Gastrocnemius medialis (tissue), 4 donors: Measurements from ENCODE around the gene ZCCHC17. TPM values are rescaled to one million over a fixed set of nuclear protein-coding genes. Genes with fewer than 3 reads are reported as not detected.

ENCODE experiments used
- ATAC-seq, 2 donors: fragments of 150-250 bp; one replicate each; pipeline ENCODE4 v1.9.1; 2016
- DNase-seq, 2 donors: peaks; one replicate each; pipeline ENCODE4 v3.0.0-alpha.2; 2019
- H3K27ac ChIP-seq, 4 donors: fragments of 200-600 bp; sonication (generic); 1 replicate in 1 of 4; 2 replicates in 3 of 4; pipeline ENCODE4 v1.5.1; 2016 to 2018; ENCODE audit warnings: mild to moderate bottlenecking in 2 of 4, moderate library complexity in 1 of 4
- H3K27me3 ChIP-seq, 3 donors: fragments of 200-600 bp; sonication (generic) in 2 of 3; 1 replicate in 1 of 3; 2 replicates in 2 of 3; pipeline versions ENCODE4 v1.5.1 to v1.6.0; 2016 to 2019; ENCODE audit warnings: mild to moderate bottlenecking in 1 of 3, moderate library complexity in 1 of 3
- H3K36me3 ChIP-seq, 2 donors: fragments of 200-600 bp; sonication (generic) in 1 of 2; one replicate each; pipeline ENCODE4 v1.5.1; 2017 to 2018
- H3K4me1 ChIP-seq, 2 donors: fragments of 200-600 bp; sonication (generic) in 1 of 2; one replicate each; pipeline ENCODE4 v1.5.1; 2016 to 2017; ENCODE audit warnings: mild to moderate bottlenecking in 2 of 2
- H3K4me3 ChIP-seq, 4 donors: fragments of 200-600 bp; sonication (generic) in 3 of 4; 1 replicate in 1 of 4; 2 replicates in 3 of 4; pipeline ENCODE4 v1.5.1; 2016 to 2019; ENCODE audit warnings: mild to moderate bottlenecking in 2 of 4
- H3K9me3 ChIP-seq, 3 donors: fragments of 200-600 bp; sonication (generic) in 2 of 3; 1 replicate in 1 of 3; 2 replicates in 2 of 3; pipeline ENCODE4 v1.5.1; 2016 to 2019
- CTCF ChIP-seq, 5 experiments: fragments of 450-650 bp in 3 of 5; fragments of 200-600 bp in 2 of 5; sonication (generic) in 2 of 5; IDR thresholded peaks in 4 of 5; conservative IDR thresholded peaks in 1 of 5; 1 replicate in 4 of 5; 2 replicates in 1 of 5; pipeline ENCODE4 v1.5.1; 2016 to 2019; ENCODE audit warnings: antibody characterized with exemption in 5 of 5, mild to moderate bottlenecking in 3 of 5, moderate library complexity in 3 of 5
- POLR2A ChIP-seq, 2 donors: fragments of 450-650 bp; IDR thresholded peaks; one replicate each; pipeline ENCODE4 v1.6.1; 2017; ENCODE audit warnings: antibody characterized with exemption in 2 of 2, mild to moderate bottlenecking in 2 of 2, moderate library complexity in 2 of 2
- in situ Hi-C, 4 donors: fragments of 200-750 bp; cut with MboI; loops; one replicate each; pipeline versions ENCODE4 v1.15.0 to v1.8.0; 2017; ENCODE audit warnings: low sequenced_read_pairs in 4 of 4
- intact Hi-C: fragments of 100-400 bp; cut with DNase I; formaldehyde crosslinking; loops from one replicate; pipeline ENCODE4 v1.15.1; 2023; ENCODE audit warnings: low total_unique reads
- total RNA-seq, 4 donors: library from RNA; depleted of rRNA; stranded (reverse); fragments of >200 nt; gene quantifications; one replicate each; pipeline versions ENCODE4 v1.1.0 to v1.2.3, GENCODE V29; 2016

Gene ZCCHC17
- total RNA-seq, 4 donors from 2014 or later: 14.0 to 26.8 (median 17.5) TPM

DNA sequence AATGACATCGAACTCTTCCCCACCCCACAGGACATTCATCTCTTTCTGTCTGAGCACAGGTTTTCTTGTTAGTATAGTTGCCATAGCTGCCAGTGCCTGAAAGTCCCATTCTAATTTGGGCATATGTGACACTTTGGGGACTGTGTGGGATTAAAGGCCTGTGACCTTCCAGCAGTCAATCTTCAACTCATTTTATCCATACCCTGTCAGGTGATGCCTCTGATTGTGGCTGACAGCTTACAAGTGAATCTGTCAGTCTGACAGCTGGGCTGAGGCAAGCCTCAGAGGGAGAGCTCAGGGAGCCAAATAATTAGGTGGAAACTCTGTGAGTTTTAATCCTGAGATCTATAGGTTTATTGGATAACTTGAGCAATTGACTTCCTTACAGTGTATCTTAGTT, 29.6 kb downstream of the ZCCHC17 start:
- H3K4me3 ChIP-seq: no peak overlapping the region
- H3K4me1 ChIP-seq: no peaks in the 10 kb centered on the region
- in situ Hi-C loops (loop anchor here in 1 of 4 donors (10.0 kb wide), 1 partner anchor 208 kb away; no protein-coding TSS in a partner anchor), intact Hi-C loops (no loop called here)
- TF ChIP-seq POLR2A (IDR thresholded peaks at IDR 0.05): no peak
- TF ChIP-seq CTCF (IDR thresholded peaks at IDR 0.05 in 4 of 5, conservative IDR thresholded peaks at IDR 0.05 in 1 of 5): no peak
- DNase-seq (no peak), ATAC-seq (no peak)
- H3K27me3 ChIP-seq: no peaks in the 10 kb centered on the region
- peaks cover 0 to 7% of the 10 kb centered on the region in 2 donors for H3K36me3 ChIP-seq
- no peak overlapping the region for H3K27ac ChIP-seq
- H3K9me3 ChIP-seq: no peaks in the 10 kb centered on the region

DNA sequence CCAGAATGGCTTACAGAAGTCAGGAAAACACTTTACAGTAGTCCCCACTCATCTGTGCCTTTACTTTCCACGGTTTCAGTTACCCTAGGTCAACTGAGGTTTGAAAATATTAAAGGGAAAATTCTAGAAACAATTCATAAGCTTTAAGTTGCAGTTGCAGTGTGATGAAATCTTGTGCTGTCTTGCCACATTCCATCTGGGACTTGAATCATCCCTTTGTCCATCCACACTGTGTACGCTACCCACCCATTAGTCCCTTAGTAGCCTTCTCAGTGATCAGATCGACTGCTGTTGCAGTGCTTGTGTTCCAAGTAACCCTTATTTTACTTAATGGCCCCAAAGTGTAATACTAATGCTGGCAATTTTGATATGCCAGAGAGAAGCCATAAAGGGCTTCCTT, 30.5 kb downstream of the ZCCHC17 start:
- in situ Hi-C loops: loop anchor here in 1 of 4 donors (10.0 kb wide), 1 partner anchor 207 kb away; no protein-coding TSS in a partner anchor

GRCh38 chr1:31335007-31335406, 38.2 kb downstream of the ZCCHC17 start:
- Histone ChIP-seq H3K27me3 (no peaks in the 10 kb centered on the region), H3K9me3 (no peaks in the 10 kb centered on the region), H3K36me3 (peaks cover 0 to 8% of the 10 kb centered on the region in 2 donors), H3K4me1 (no peaks in the 10 kb centered on the region), H3K27ac (no peak overlapping the region), H3K4me3 (no peak overlapping the region)
- intact Hi-C loops (loop anchor here (2.0 kb wide), 1 partner anchor 150 kb away; no protein-coding TSS in a partner anchor), in situ Hi-C loops (loop anchor here in 2 of 4 donors (10.0 kb wide), 1 partner anchor 150 kb away; no protein-coding TSS in a partner anchor)
- DNase-seq (no peak), ATAC-seq (peak; percentile 54 to 68)
- peak; percentile 42 to 65 (median 48) for TF ChIP-seq CTCF (IDR thresholded peaks at IDR 0.05 in 4 of 5, conservative IDR thresholded peaks at IDR 0.05 in 1 of 5)
- no peak for TF ChIP-seq POLR2A (IDR thresholded peaks at IDR 0.05)

More for the DNA sequence above, 30.5 kb downstream of the ZCCHC17 start:
- Histone ChIP-seq H3K9me3 (no peaks in the 10 kb centered on the region), H3K36me3 (peaks cover 0 to 4% of the 10 kb centered on the region in 2 donors), H3K27ac (no peak overlapping the region), H3K27me3 (no peaks in the 10 kb centered on the region), H3K4me3 (no peak overlapping the region), H3K4me1 (no peaks in the 10 kb centered on the region)
- ATAC-seq (no peak), DNase-seq (no peak)
- TF ChIP-seq POLR2A (IDR thresholded peaks at IDR 0.05): no peak
- TF ChIP-seq CTCF (IDR thresholded peaks at IDR 0.05 in 4 of 5, conservative IDR thresholded peaks at IDR 0.05 in 1 of 5): no peak
- intact Hi-C loops: no loop called here

GRCh38 chr1:31336687-31337467, 40.0 kb downstream of the ZCCHC17 start:
- no peak for TF ChIP-seq CTCF (IDR thresholded peaks at IDR 0.05 in 4 of 5, conservative IDR thresholded peaks at IDR 0.05 in 1 of 5)
- TF ChIP-seq POLR2A (IDR thresholded peaks at IDR 0.05): no peak
- DNase-seq (no peak), ATAC-seq (no peak)
- intact Hi-C loops: no loop called here
- in situ Hi-C loops: loop anchor here in 2 of 4 donors (10.0 kb wide), 1 partner anchor 152 kb away; no protein-coding TSS in a partner anchor
- H3K27ac ChIP-seq: no peak overlapping the region
- no peaks in the 10 kb centered on the region for H3K9me3 ChIP-seq
- peaks cover 0 to 8% of the 10 kb centered on the region in 2 donors for H3K36me3 ChIP-seq
- no peaks in the 10 kb centered on the region for H3K4me1 ChIP-seq
- no peaks in the 10 kb centered on the region for H3K27me3 ChIP-seq
- H3K4me3 ChIP-seq: no peak overlapping the region
